Gastrocnemius medialis (tissue), 4 donors: ENCODE data around the gene EPB41.

Source experiments
- POLR2A ChIP-seq, 2 donors: fragments of 450-650 bp; IDR thresholded peaks; one replicate each; pipeline ENCODE4 v1.6.1; 2017; ENCODE audit warnings: antibody characterized with exemption in 2 of 2, mild to moderate bottlenecking in 2 of 2, moderate library complexity in 2 of 2
- TF ChIP-seq, protein P1 (sequence below), 5 experiments: fragments of 450-650 bp in 3 of 5; fragments of 200-600 bp in 2 of 5; sonication (generic) in 2 of 5; IDR thresholded peaks in 4 of 5; conservative IDR thresholded peaks in 1 of 5; 1 replicate in 4 of 5; 2 replicates in 1 of 5; pipeline ENCODE4 v1.5.1; 2016 to 2019; ENCODE audit warnings: antibody characterized with exemption in 5 of 5, mild to moderate bottlenecking in 3 of 5, moderate library complexity in 3 of 5

DNA sequence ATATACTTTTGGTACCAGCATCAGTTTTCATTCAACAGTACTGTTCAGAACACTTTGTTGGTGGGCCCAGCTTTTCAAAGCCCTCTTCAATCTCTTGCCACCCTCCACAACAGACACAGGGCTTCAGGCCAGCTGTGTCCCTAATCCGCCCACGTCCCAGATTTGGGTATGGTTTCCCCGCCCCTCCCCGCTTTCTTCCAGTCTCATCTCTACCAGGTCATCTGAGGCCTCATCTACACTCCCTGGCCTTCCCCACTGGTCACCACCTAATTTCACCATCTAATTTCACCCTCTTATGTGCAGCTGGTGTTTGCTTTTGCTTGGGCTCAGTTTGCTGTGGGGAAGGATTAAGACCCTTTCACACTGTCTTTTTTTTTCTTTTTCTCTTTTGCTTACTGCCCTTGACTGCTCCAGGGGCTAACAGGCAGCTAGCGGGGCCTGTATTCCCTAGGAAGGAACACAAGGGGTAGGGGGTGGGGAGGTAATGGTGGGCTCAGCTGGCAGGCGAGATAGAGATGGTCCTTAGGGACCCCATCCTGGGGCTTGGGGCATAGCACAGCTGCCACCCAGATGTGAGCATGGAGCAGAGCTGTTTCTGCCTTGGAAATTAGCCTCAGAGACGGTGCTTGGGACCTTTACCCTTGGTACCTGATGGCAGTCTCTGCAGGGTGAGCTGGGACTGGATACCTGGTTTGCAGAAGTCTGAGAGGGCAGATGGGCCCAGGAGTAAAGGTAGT lies 3.8 kb upstream of the EPB41 start:
- TF ChIP-seq, protein P1, sequence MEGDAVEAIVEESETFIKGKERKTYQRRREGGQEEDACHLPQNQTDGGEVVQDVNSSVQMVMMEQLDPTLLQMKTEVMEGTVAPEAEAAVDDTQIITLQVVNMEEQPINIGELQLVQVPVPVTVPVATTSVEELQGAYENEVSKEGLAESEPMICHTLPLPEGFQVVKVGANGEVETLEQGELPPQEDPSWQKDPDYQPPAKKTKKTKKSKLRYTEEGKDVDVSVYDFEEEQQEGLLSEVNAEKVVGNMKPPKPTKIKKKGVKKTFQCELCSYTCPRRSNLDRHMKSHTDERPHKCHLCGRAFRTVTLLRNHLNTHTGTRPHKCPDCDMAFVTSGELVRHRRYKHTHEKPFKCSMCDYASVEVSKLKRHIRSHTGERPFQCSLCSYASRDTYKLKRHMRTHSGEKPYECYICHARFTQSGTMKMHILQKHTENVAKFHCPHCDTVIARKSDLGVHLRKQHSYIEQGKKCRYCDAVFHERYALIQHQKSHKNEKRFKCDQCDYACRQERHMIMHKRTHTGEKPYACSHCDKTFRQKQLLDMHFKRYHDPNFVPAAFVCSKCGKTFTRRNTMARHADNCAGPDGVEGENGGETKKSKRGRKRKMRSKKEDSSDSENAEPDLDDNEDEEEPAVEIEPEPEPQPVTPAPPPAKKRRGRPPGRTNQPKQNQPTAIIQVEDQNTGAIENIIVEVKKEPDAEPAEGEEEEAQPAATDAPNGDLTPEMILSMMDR (IDR thresholded peaks at IDR 0.05 in 4 of 5, conservative IDR thresholded peaks at IDR 0.05 in 1 of 5): no peak
- no peak for TF ChIP-seq POLR2A (IDR thresholded peaks at IDR 0.05)
